Transverse colon (tissue), 4 donors: ENCODE measurements around the gene HLA-A. TPM values are rescaled to one million over a fixed set of nuclear protein-coding genes. Genes with fewer than 3 reads are reported as not detected.
A peak's percentile ranks its signal among the peaks of the same experiment; 100 is the strongest.

Experiments used
- DNase-seq: peaks from one replicate; pipeline ENCODE4 v3.0.0-alpha.2; 2019
- H3K27ac ChIP-seq, 4 donors: fragments of 200-600 bp; sonication (generic); 2 replicates each; pipeline ENCODE4 v1.5.1; 2016 to 2018; ENCODE audit warnings: inconsistent platforms in 4 of 4
- H3K27me3 ChIP-seq: fragments of 200-600 bp; sonication (generic); 2 replicates; pipeline ENCODE4 v1.5.1; 2017; ENCODE audit warnings: inconsistent platforms
- H3K36me3 ChIP-seq, 4 donors: fragments of 200-600 bp; sonication (generic); 2 replicates each; pipeline ENCODE4 v1.5.1; 2017 to 2019; ENCODE audit warnings: inconsistent platforms in 4 of 4
- H3K4me1 ChIP-seq, 4 donors: fragments of 200-600 bp; sonication (generic); 2 replicates each; pipeline ENCODE4 v1.5.1; 2017 to 2020; ENCODE audit warnings: inconsistent platforms in 4 of 4
- H3K4me3 ChIP-seq, 4 donors: fragments of 200-600 bp; sonication (generic); 1 replicate in 1 of 4; 2 replicates in 3 of 4; pipeline versions ENCODE4 v1.5.1 to v1.6.1; 2017 to 2019; ENCODE audit warnings: inconsistent platforms in 4 of 4
- H3K9me3 ChIP-seq, 2 donors: fragments of 200-600 bp; sonication (generic); 2 replicates each; pipeline ENCODE4 v1.5.1; 2017 to 2019; ENCODE audit warnings: inconsistent platforms in 2 of 2
- CTCF ChIP-seq, 5 experiments: fragments of 200-600 bp in 3 of 5; fragments of 450-650 bp in 2 of 5; sonication (generic) in 3 of 5; IDR thresholded peaks; 1 replicate in 2 of 5; 2 replicates in 3 of 5; pipeline ENCODE4 v1.5.1; 2016 to 2017; ENCODE audit warnings: antibody characterized with exemption in 5 of 5, inconsistent platforms in 3 of 5, mild to moderate bottlenecking in 2 of 5, moderate library complexity in 1 of 5
- EP300 ChIP-seq: sonication (generic); formaldehyde crosslinking; IDR thresholded peaks from one replicate; pipeline ENCODE4 v1.6.1; 2017; ENCODE audit warnings: antibody characterized with exemption, low read depth
- POLR2A ChIP-seq: fragments of 450-650 bp; IDR thresholded peaks from one replicate; pipeline ENCODE4 v1.6.1; 2016; ENCODE audit warnings: antibody characterized with exemption, mild to moderate bottlenecking, moderate library complexity
- POLR2AphosphoS5 ChIP-seq, 3 donors: sonication (generic); formaldehyde crosslinking; IDR thresholded peaks; one replicate each; pipeline ENCODE4 v1.6.1; 2016; ENCODE audit warnings: antibody characterized with exemption in 3 of 3
- WGBS, 2 donors: methylation state at CpG; one replicate each; pipeline ENCODE4 v1.1.5; 2018; ENCODE audit warnings: low coverage in 1 of 2; 5-methylcytosine and 5-hydroxymethylcytosine counted together
- in situ Hi-C, 4 donors: fragments of 200-750 bp; cut with MboI; loops; one replicate each; pipeline versions ENCODE4 v1.15.0 to v1.15.1; 2017; ENCODE audit warnings: low sequenced_read_pairs in 3 of 4, low pct_ligation_motif_present in 1 of 4, low pct_unique_long_range_greater_than_20kb in 1 of 4
- intact Hi-C: fragments of 100-400 bp; cut with DNase I; formaldehyde crosslinking; loops from one replicate; pipeline ENCODE4 v1.15.1; 2023; ENCODE audit warnings: low total_unique reads
- total RNA-seq, 4 donors: library from RNA; depleted of rRNA; stranded (reverse); fragments of >200 nt; gene quantifications; one replicate each; pipeline ENCODE4 v1.1.0, GENCODE V29; 2016

The HLA-A gene
- total RNA-seq, 4 donors from 2014 or later, result 733 to 1,932 (median 1,470) TPM

GRCh38 chr6:29924287-29924686 lies 18.0 kb upstream of the HLA-A start:
- in situ Hi-C loops, result no loop called here
- no peaks in the 10 kb centered on the region for H3K27me3 ChIP-seq
- H3K4me3 ChIP-seq, result no peak overlapping the region
- H3K4me1 ChIP-seq, result peaks cover 0 to 7% (median 0%) of the 10 kb centered on the region in 4 donors
- no peak overlapping the region for H3K27ac ChIP-seq
- TF ChIP-seq EP300, result no peak
- no peak for TF ChIP-seq CTCF (IDR thresholded peaks at IDR 0.05)
- no peak for TF ChIP-seq POLR2A
- no peak for TF ChIP-seq POLR2AphosphoS5 (IDR thresholded peaks at IDR 0.05)
- no peak for DNase-seq
- no peaks in the 10 kb centered on the region for H3K36me3 ChIP-seq
- intact Hi-C loops, result loop anchor here (2.0 kb wide), 1 partner anchor 41 kb away; no protein-coding TSS in a partner anchor
- H3K9me3 ChIP-seq, result no peaks in the 10 kb centered on the region
- WGBS, 2 donors, result 48 to 83% methylated on average over 1 to 3 of the region's 3 CpGs

- peak overlapping the region in 1 of 4 donors; percentile 31 for H3K27ac ChIP-seq
- H3K36me3 ChIP-seq, result no peaks in the 10 kb centered on the region
- H3K4me3 ChIP-seq, result no peak overlapping the region
- no peaks in the 10 kb centered on the region for H3K27me3 ChIP-seq
- intact Hi-C loops (loop anchor here (2.0 kb wide), 1 partner anchor 40 kb away; no protein-coding TSS in a partner anchor), in situ Hi-C loops (no loop called here)
- TF ChIP-seq POLR2A (no peak), CTCF (IDR thresholded peaks at IDR 0.05) (no peak), POLR2AphosphoS5 (IDR thresholded peaks at IDR 0.05) (no peak), EP300 (no peak)
- H3K9me3 ChIP-seq, result no peaks in the 10 kb centered on the region
- no peak for DNase-seq
- 60 to 63% methylated on average over 3 of the region's 3 CpGs for whole genome bisulfite sequencing, 2 donors
- peaks cover 0 to 7% (median 0%) of the 10 kb centered on the region in 4 donors for H3K4me1 ChIP-seq
These were observed 17.6 kb upstream of the HLA-A start for GRCh38 chr6:29924731-29925130.

DNA sequence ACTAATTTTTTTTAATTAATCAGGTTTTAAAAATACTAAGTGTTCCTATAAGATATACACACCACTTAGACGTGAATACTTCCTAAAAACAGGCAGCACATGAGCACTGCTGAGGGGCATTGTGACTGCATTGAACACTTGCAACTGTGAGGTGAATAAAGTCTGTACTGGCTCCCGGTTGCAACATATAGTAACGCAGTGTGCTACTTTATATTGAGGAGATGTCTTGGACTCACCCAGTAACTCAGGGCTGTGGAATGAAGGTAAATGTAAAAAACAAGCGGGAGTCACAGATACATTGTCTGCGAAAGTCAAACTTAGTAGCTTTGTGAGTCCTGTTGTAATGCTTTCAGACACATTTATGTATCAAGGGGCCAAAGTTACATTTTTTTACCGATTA lies 17.0 kb upstream of the HLA-A start:
- TF ChIP-seq EP300 (no peak), POLR2AphosphoS5 (IDR thresholded peaks at IDR 0.05) (no peak), POLR2A (no peak), CTCF (IDR thresholded peaks at IDR 0.05) (no peak)
- in situ Hi-C loops, result no loop called here
- no peaks in the 10 kb centered on the region for H3K36me3 ChIP-seq
- peak overlapping the region in 1 of 4 donors; percentile 31 for H3K27ac ChIP-seq
- no peaks in the 10 kb centered on the region for H3K9me3 ChIP-seq
- WGBS, 2 donors, result 79 to 90% methylated on average over 2 to 6 of the region's 6 CpGs
- DNase-seq, result no peak
- no peaks in the 10 kb centered on the region for H3K27me3 ChIP-seq
- H3K4me3 ChIP-seq, result no peak overlapping the region
- intact Hi-C loops, result loop anchor here (2.0 kb wide), 1 partner anchor 39 kb away; no protein-coding TSS in a partner anchor
- H3K4me1 ChIP-seq, result peaks cover 0 to 7% (median 0%) of the 10 kb centered on the region in 4 donors

GRCh38 chr6:29925727-29926412 lies 16.5 kb upstream of the HLA-A start:
- Histone ChIP-seq H3K4me3 (peak overlapping the region in 3 of 4 donors; percentile 59 to 71 (median 66)), H3K27ac (peak overlapping the region in 3 of 4 donors; percentile 82 to 98 (median 90)), H3K4me1 (peaks cover 0 to 7% (median 0%) of the 10 kb centered on the region in 4 donors), H3K9me3 (no peaks in the 10 kb centered on the region), H3K36me3 (no peaks in the 10 kb centered on the region), H3K27me3 (no peaks in the 10 kb centered on the region)
- intact Hi-C loops (loop anchor here (2.0 kb wide), 1 partner anchor 39 kb away; no protein-coding TSS in a partner anchor), in situ Hi-C loops (no loop called here)
- 66% methylated on average over 24 of the region's 24 CpGs; no CpG with 5 or more reads in 1 of the 2 donors for WGBS, 2 donors
- DNase-seq, result no peak
- TF ChIP-seq POLR2AphosphoS5 (IDR thresholded peaks at IDR 0.05) (no peak), POLR2A (no peak), EP300 (no peak), CTCF (IDR thresholded peaks at IDR 0.05) (no peak)
